ENCODE data around the gene SLCO1A2. TPM values are rescaled to one million over a fixed set of nuclear protein-coding genes. Genes with fewer than 3 reads are reported as not detected.

The SLCO1A2 gene
- total and polyA plus RNA-seq, 2 donors from 2014 or later = 0.15 to 0.31 TPM

- no peak overlapping the region for H3K9ac ChIP-seq (ENCODE audit: low read length in 3 of 3)
- no peaks in the 10 kb centered on the region for H3K27me3 ChIP-seq (ENCODE audit: control insufficient read depth, insufficient read depth, low read length)
Measured at GRCh38 chr12:21323736-21324135, 11.0 kb downstream of the SLCO1A2 start.

DNA sequence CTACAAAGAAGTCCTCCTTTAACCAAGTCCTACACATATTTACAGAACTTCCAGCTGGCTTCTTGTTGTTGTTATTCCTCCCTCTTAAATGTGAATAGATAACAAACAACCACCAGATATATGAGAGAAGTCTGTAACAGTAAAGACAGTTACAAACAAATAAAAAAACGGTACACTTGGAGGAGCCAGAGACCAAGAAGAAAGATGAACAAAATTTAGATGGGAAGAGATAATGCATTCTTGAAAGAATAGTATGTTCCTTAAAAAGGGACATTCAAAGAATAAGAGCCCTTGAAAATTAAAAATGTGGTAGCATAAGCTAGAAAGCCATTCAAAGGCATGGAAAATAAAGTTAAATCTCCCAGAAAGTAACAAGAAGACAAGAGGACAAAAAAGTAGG is 25.9 kb downstream of the SLCO1A2 start:
- FAIRE-seq (no peak), DNase-seq (no peak)
- Histone ChIP-seq H3K27ac (ENCODE audit: low read depth in 2 of 2, low read length in 2 of 2) (no peak overlapping the region), H3K9me3 (ENCODE audit: control insufficient read depth in 2 of 3, insufficient read depth in 1 of 3, low read length in 3 of 3) (no peaks in the 10 kb centered on the region), H3K4me1 (ENCODE audit: control insufficient read depth in 2 of 3, insufficient read depth in 2 of 3, low read depth in 1 of 3, low read length in 3 of 3) (no peaks in the 10 kb centered on the region), H3K4me3 (ENCODE audit: low read length in 3 of 3) (no peak overlapping the region), H3K36me3 (ENCODE audit: control insufficient read depth in 2 of 3, insufficient read depth in 3 of 3, low read length in 3 of 3) (no peaks in the 10 kb centered on the region), H3K27me3 (ENCODE audit: control insufficient read depth, insufficient read depth, low read length) (no peaks in the 10 kb centered on the region), H3K9ac (ENCODE audit: low read length in 3 of 3) (no peak overlapping the region)
- no peak for TF ChIP-seq CTCF (IDR thresholded peaks at IDR 0.05; ENCODE audit: borderline replicate concordance, extremely low read depth, insufficient read depth)
- intact Hi-C loops (cut with DNase I) = no loop called here

More at GRCh38 chr12:21323736-21324135, 11.0 kb downstream of the SLCO1A2 start:
- Histone ChIP-seq H3K9me3 (ENCODE audit: control insufficient read depth in 2 of 3, insufficient read depth in 1 of 3, low read length in 3 of 3) (peaks cover 0 to 3% (median 0%) of the 10 kb centered on the region in 3 donors), H3K27ac (ENCODE audit: low read depth in 2 of 2, low read length in 2 of 2) (no peak overlapping the region), H3K4me3 (ENCODE audit: low read length in 3 of 3) (no peak overlapping the region), H3K4me1 (ENCODE audit: control insufficient read depth in 2 of 3, insufficient read depth in 2 of 3, low read depth in 1 of 3, low read length in 3 of 3) (no peaks in the 10 kb centered on the region), H3K36me3 (ENCODE audit: control insufficient read depth in 2 of 3, insufficient read depth in 3 of 3, low read length in 3 of 3) (no peaks in the 10 kb centered on the region)
- FAIRE-seq = no peak
- no peak for DNase-seq
- intact Hi-C loops (cut with DNase I) = no loop called here
- no peak for TF ChIP-seq CTCF (IDR thresholded peaks at IDR 0.05; ENCODE audit: borderline replicate concordance, extremely low read depth, insufficient read depth)

- no peak for DNase-seq
- no peak overlapping the region for H3K9ac ChIP-seq (ENCODE audit: low read length in 3 of 3)
Measured at GRCh38 chr12:21305661-21306060, 29.1 kb downstream of the SLCO1A2 start.

More at GRCh38 chr12:21305661-21306060, 29.1 kb downstream of the SLCO1A2 start:
- Histone ChIP-seq H3K36me3 (ENCODE audit: control insufficient read depth in 2 of 3, insufficient read depth in 3 of 3, low read length in 3 of 3) (no peaks in the 10 kb centered on the region), H3K4me1 (ENCODE audit: control insufficient read depth in 2 of 3, insufficient read depth in 2 of 3, low read depth in 1 of 3, low read length in 3 of 3) (no peaks in the 10 kb centered on the region), H3K4me3 (ENCODE audit: low read length in 3 of 3) (no peak overlapping the region), H3K9me3 (ENCODE audit: control insufficient read depth in 2 of 3, insufficient read depth in 1 of 3, low read length in 3 of 3) (no peaks in the 10 kb centered on the region), H3K27me3 (ENCODE audit: control insufficient read depth, insufficient read depth, low read length) (no peaks in the 10 kb centered on the region), H3K27ac (ENCODE audit: low read depth in 2 of 2, low read length in 2 of 2) (no peak overlapping the region)
- TF ChIP-seq CTCF (IDR thresholded peaks at IDR 0.05; ENCODE audit: borderline replicate concordance, extremely low read depth, insufficient read depth) = no peak
- intact Hi-C loops (cut with DNase I) = no loop called here
- FAIRE-seq = no peak
